Caco-2 (cell line): Measurements from ENCODE around the gene TRAF3. TPM values are rescaled to one million over a fixed set of nuclear protein-coding genes. Genes with fewer than 3 reads are reported as not detected.

ENCODE experiments used
- BruUV-seq: library from RNA; stranded (reverse); fragments of 400-500 nt; replicated peaks from 2 replicates; lab custom pipeline; 2021; lab: Mats Ljungman, UMichigan
- CTCF ChIA-PET: fragments of 300-600 bp; sonication (Branson Sonifier 250); formaldehyde crosslinking; loops from one replicate; lab custom pipeline; 2022; ENCODE audit warnings: antibody characterized with exemption; lab: Charles Lee
- POLR2A ChIA-PET: fragments of 300-600 bp; sonication (Branson Sonifier 250); formaldehyde crosslinking; loops from one replicate; lab custom pipeline; 2022; ENCODE audit warnings: antibody characterized with exemption; lab: Charles Lee
- DNase-seq, 2 experiments: peaks; one replicate each; pipeline versions ENCODE4 v3.0.0 to v3.0.0-alpha.2; 2020 to 2022
- H3K27me3 ChIP-seq: replicated peaks from 2 replicates; pipeline ENCODE4 v1.6.0; 2011; ENCODE audit warnings: low read length; ENCODE audit not compliant: control insufficient read depth, insufficient read depth
- H3K36me3 ChIP-seq: 2 replicates; pipeline ENCODE4 v1.5.1; 2011; ENCODE audit warnings: low read length; ENCODE audit not compliant: control insufficient read depth, insufficient read depth
- H3K4me1 ChIP-seq: fragments of 250-450 bp; sonication (Bioruptor Pico); 2 replicates; pipeline ENCODE4 v1.5.1; 2020; ENCODE audit warnings: mild to moderate bottlenecking
- H3K4me3 ChIP-seq: 2 replicates; pipeline ENCODE4 v1.5.1; 2011; ENCODE audit warnings: low read depth, mild to moderate bottlenecking, control low read depth, low read length
- H3K9me3 ChIP-seq: fragments of 250-450 bp; sonication (Bioruptor Pico); 2 replicates; pipeline ENCODE4 v1.5.1; 2020; ENCODE audit warnings: mild to moderate bottlenecking, moderate library complexity
- H3K27ac Mint-ChIP-seq: one replicate; pipeline ENCODE4 v1.8.0; 2022; ENCODE audit warnings: mixed read lengths; ENCODE audit not compliant: unreplicated experiment
- H3K27me3 Mint-ChIP-seq: one replicate; pipeline ENCODE4 v1.8.0; 2022; ENCODE audit warnings: mixed read lengths; ENCODE audit not compliant: insufficient read depth, unreplicated experiment
- H3K36me3 Mint-ChIP-seq: one replicate; pipeline ENCODE4 v1.8.0; 2022; ENCODE audit warnings: mild to moderate bottlenecking, mixed read lengths; ENCODE audit not compliant: insufficient read depth, unreplicated experiment
- H3K4me1 Mint-ChIP-seq: one replicate; pipeline ENCODE4 v1.8.0; 2022; ENCODE audit warnings: low read depth, mixed read lengths; ENCODE audit not compliant: unreplicated experiment
- H3K4me3 Mint-ChIP-seq: one replicate; pipeline ENCODE4 v1.8.0; 2022; ENCODE audit warnings: mild to moderate bottlenecking, moderate library complexity, mixed read lengths; ENCODE audit not compliant: unreplicated experiment
- H3K9me3 Mint-ChIP-seq: one replicate; pipeline ENCODE4 v1.8.0; 2022; ENCODE audit warnings: mixed read lengths; ENCODE audit not compliant: unreplicated experiment
- intact Hi-C: fragments of 100-400 bp; cut with micrococcal nuclease; formaldehyde crosslinking; loops from one replicate; pipeline ENCODE4 v1.10.0; 2022; ENCODE audit not compliant: unreplicated experiment
- total RNA-seq: library from RNA; stranded (reverse); gene quantifications from 2 replicates; pipeline ENCODE4 v1.2.3, GENCODE V29; 2022
- TF ChIP-seq, protein P1 (sequence below), 2 experiments: fragments of 200-600 bp in 1 of 2; IDR thresholded peaks; 1 replicate in 1 of 2; 2 replicates in 1 of 2; pipeline versions ENCODE4 v1.5.1 to v1.8.0; 2011 to 2022; ENCODE audit warnings: antibody characterized with exemption in 1 of 2, control low read depth in 1 of 2, inconsistent platforms in 1 of 2, low read depth in 1 of 2, low read length in 1 of 2, mild to moderate bottlenecking in 1 of 2, moderate library complexity in 1 of 2; ENCODE audit not compliant: insufficient read depth in 1 of 2, severe bottlenecking in 1 of 2, unreplicated experiment in 1 of 2

Gene TRAF3
- total RNA-seq, 1 experiment from 2014 or later: 16.6 TPM

DNA sequence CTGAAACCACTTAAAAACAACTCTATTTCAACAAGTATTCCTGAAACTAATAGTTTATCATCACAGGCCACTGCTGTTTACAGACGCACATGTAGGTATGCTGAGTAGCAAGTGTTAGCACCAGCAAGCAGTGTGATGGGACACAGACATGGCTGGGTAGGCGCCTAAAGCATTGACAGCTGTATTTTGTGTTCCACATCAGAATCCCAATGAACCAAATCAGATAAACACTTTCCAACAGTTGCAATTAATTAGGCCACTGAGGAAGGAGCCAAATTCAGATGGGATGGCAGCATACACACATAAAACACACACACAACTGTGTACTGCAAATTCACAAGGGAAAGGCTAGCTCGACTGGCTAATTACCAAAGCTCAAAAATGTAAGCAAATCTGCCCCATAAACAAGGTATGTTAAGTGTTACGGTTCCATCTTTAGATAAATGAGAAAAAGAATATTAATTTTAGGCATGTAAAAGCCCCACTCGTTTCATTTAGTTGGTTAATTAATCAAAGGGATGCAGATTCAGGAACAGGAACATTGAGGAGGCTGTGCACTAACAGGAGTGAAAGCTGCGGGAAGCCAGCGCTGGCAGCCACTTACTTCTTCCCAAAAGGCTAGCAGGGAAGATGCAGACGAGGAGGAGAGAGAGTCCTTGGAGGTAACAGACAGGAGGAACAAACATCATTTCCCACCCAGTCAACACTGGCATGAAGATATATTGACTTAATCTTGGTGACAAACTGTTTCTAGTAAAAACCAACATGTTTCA, 178.6 kb downstream of the TRAF3 start:
- no peak overlapping the region for H3K4me3 Mint-ChIP-seq
- POLR2A ChIA-PET: no interaction called here
- TF ChIP-seq, protein P1, sequence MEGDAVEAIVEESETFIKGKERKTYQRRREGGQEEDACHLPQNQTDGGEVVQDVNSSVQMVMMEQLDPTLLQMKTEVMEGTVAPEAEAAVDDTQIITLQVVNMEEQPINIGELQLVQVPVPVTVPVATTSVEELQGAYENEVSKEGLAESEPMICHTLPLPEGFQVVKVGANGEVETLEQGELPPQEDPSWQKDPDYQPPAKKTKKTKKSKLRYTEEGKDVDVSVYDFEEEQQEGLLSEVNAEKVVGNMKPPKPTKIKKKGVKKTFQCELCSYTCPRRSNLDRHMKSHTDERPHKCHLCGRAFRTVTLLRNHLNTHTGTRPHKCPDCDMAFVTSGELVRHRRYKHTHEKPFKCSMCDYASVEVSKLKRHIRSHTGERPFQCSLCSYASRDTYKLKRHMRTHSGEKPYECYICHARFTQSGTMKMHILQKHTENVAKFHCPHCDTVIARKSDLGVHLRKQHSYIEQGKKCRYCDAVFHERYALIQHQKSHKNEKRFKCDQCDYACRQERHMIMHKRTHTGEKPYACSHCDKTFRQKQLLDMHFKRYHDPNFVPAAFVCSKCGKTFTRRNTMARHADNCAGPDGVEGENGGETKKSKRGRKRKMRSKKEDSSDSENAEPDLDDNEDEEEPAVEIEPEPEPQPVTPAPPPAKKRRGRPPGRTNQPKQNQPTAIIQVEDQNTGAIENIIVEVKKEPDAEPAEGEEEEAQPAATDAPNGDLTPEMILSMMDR (IDR thresholded peaks at IDR 0.05; ENCODE audit: insufficient read depth in 1 of 2, low read depth in 1 of 2, low read length in 1 of 2, severe bottlenecking in 1 of 2, unreplicated experiment in 1 of 2): no peak
- no peaks in the 10 kb centered on the region for H3K9me3 Mint-ChIP-seq
- Histone ChIP-seq H3K27me3 (no peaks in the 10 kb centered on the region), H3K4me3 (no peak overlapping the region), H3K4me1 (no peaks in the 10 kb centered on the region), H3K36me3 (peaks cover 5% of the 10 kb centered on the region; the same call in 1 of the 2 replicates), H3K9me3 (no peaks in the 10 kb centered on the region)
- BruUV-seq: no TSS peak
- H3K27ac Mint-ChIP-seq: no peak overlapping the region
- DNase-seq: no peak
- intact Hi-C loops: no loop called here
- CTCF ChIA-PET: no interaction called here
- no peaks in the 10 kb centered on the region for H3K27me3 Mint-ChIP-seq
- no peaks in the 10 kb centered on the region for H3K4me1 Mint-ChIP-seq
- H3K36me3 Mint-ChIP-seq: peaks cover 49% of the 10 kb centered on the region

DNA sequence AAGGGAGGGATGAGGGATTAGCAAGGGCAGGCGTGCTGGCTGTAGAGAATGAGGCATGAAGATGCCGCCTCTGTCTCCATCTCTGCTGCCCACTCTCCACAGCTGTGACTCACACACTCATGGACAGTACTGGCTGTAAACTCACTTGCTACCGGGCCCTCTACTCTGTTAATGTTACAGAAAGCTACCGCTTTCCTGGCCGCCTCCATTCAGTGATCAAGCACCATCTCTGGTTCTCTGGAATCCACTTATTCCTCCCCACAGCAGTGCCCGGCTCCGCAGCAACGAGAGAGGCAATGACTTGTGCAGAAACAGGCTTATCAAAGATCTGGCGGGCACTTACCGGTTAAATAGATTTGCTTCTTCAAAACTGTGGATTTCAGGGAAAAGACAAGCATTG, 180.0 kb downstream of the TRAF3 start:
- intact Hi-C loops: no loop called here
- POLR2A ChIA-PET: no interaction called here
- Mint-ChIP-seq H3K9me3 (no peaks in the 10 kb centered on the region), H3K27ac (no peak overlapping the region), H3K4me3 (no peak overlapping the region), H3K36me3 (peaks cover 58% of the 10 kb centered on the region), H3K27me3 (no peaks in the 10 kb centered on the region), H3K4me1 (no peaks in the 10 kb centered on the region)
- peaks cover 5% of the 10 kb centered on the region; the same call in 1 of the 2 replicates for H3K36me3 ChIP-seq
- no peaks in the 10 kb centered on the region for H3K27me3 ChIP-seq
- no peak overlapping the region for H3K4me3 ChIP-seq
- CTCF ChIA-PET: no interaction called here
- no peaks in the 10 kb centered on the region for H3K9me3 ChIP-seq
- BruUV-seq: no TSS peak
- no peak for DNase-seq
- TF ChIP-seq, protein P1 (IDR thresholded peaks at IDR 0.05; ENCODE audit: insufficient read depth in 1 of 2, low read depth in 1 of 2, low read length in 1 of 2, severe bottlenecking in 1 of 2, unreplicated experiment in 1 of 2): no peak
- H3K4me1 ChIP-seq: no peaks in the 10 kb centered on the region

DNA sequence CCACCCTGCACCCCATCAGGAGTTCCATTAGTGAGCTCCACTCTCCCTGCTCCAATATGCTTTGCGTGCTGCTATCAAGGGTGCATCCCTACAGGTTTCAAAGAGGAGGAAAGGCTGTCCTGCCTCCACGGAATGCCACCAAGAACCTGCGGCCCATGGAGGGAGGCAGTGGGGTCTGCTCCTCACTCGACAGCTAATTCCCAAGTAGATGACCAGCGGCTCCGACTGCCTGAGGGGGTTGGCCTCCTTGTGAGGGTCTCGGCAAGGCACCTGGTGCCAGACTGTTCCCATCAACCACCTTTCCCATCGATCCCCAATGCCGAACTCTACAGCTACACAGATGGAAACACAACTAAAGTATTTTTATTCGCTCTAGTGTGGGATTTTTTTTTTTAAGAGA, 181.2 kb downstream of the TRAF3 start:
- ChIA-PET POLR2A (no interaction called here), CTCF (no interaction called here)
- no peak for DNase-seq
- Mint-ChIP-seq H3K27me3 (no peaks in the 10 kb centered on the region), H3K27ac (no peak overlapping the region), H3K36me3 (peaks cover 70% of the 10 kb centered on the region), H3K4me3 (no peak overlapping the region), H3K4me1 (no peaks in the 10 kb centered on the region), H3K9me3 (no peaks in the 10 kb centered on the region)
- Histone ChIP-seq H3K36me3 (peaks cover 5% of the 10 kb centered on the region; the same call in 1 of the 2 replicates), H3K4me3 (no peak overlapping the region), H3K27me3 (no peaks in the 10 kb centered on the region), H3K9me3 (no peaks in the 10 kb centered on the region), H3K4me1 (no peaks in the 10 kb centered on the region)
- no TSS peak for BruUV-seq
- TF ChIP-seq, protein P1 (IDR thresholded peaks at IDR 0.05; ENCODE audit: insufficient read depth in 1 of 2, low read depth in 1 of 2, low read length in 1 of 2, severe bottlenecking in 1 of 2, unreplicated experiment in 1 of 2): no peak
- intact Hi-C loops: no loop called here

Other genes with a start within 250 kb of the TRAF3 start
- gene RCOR1, start 184.8 kb upstream of the TRAF3 start, total RNA-seq: 31.0 and 33.6 TPM in 2 replicates
- 70.7 TPM in 2 replicates for gene AMN, start 145.2 kb downstream of the TRAF3 start, total RNA-seq